NT2/D1 (cell line): ENCODE results near the gene TSHR.
"Not testable (repeated sequence)": the region's sequence is repeated elsewhere in the genome, so short reads cannot be mapped to it uniquely, and the experiment has no call there.

Source experiments
- DNase-seq: peaks from one replicate; pipeline ENCODE4 v3.0.0-alpha.2; 2011; ENCODE audit warnings: low read depth, low spot score
- H3K27me3 ChIP-seq: 2 replicates; pipeline ENCODE4 v1.6.0; 2011; ENCODE audit warnings: mild to moderate bottlenecking; ENCODE audit not compliant: insufficient read length, insufficient read depth
- H3K36me3 ChIP-seq: 2 replicates; pipeline ENCODE4 v1.6.1; 2011; ENCODE audit warnings: mild to moderate bottlenecking, low read length, mixed read lengths; ENCODE audit not compliant: insufficient read depth, insufficient read length
- H3K4me1 ChIP-seq: 2 replicates; pipeline ENCODE4 v1.5.1; 2011; ENCODE audit not compliant: insufficient read depth, insufficient read length
- H3K4me3 ChIP-seq: 2 replicates; pipeline ENCODE4 v1.5.1; 2011; ENCODE audit warnings: low read depth; ENCODE audit not compliant: insufficient read length
- H3K9ac ChIP-seq: 2 replicates; pipeline ENCODE4 v1.6.0; 2011; ENCODE audit warnings: low read depth; ENCODE audit not compliant: insufficient read length
- H3K9me3 ChIP-seq: 2 replicates; pipeline ENCODE4 v1.5.1; 2011; ENCODE audit warnings: mild to moderate bottlenecking, low read length; ENCODE audit not compliant: insufficient read depth
- SUZ12 ChIP-seq: IDR thresholded peaks from 2 replicates; pipeline ENCODE4 v1.6.1; 2011; ENCODE audit not compliant: insufficient read length, insufficient read depth; ENCODE audit errors: extremely low read depth
- YY1 ChIP-seq: IDR thresholded peaks from 2 replicates; pipeline ENCODE4 v1.6.1; 2011; ENCODE audit not compliant: insufficient read length, insufficient read depth
- ZNF274 ChIP-seq: IDR thresholded peaks from 2 replicates; pipeline ENCODE4 v1.6.1; 2011; ENCODE audit warnings: mild to moderate bottlenecking, low read depth, low read length

TSHR gene

GRCh38 chr14:80942191-80942600 lies 13.2 kb upstream of the TSHR start:
- TF ChIP-seq ZNF274 (no peak), SUZ12 (no peak), YY1 (no peak)
- Histone ChIP-seq H3K36me3 (peaks cover 8% of the 10 kb centered on the region), H3K9me3 (no peaks in the 10 kb centered on the region), H3K4me3 (peak overlapping the region; percentile 30), H3K27me3 (no peaks in the 10 kb centered on the region), H3K4me1 (no peaks in the 10 kb centered on the region), H3K9ac (peak overlapping the region; percentile 63)
- no peak for DNase-seq

GRCh38 chr14:80944861-80945617 lies 10.4 kb upstream of the TSHR start:
- no peaks in the 10 kb centered on the region for H3K27me3 ChIP-seq
- no peak for DNase-seq
- no peaks in the 10 kb centered on the region for H3K9me3 ChIP-seq
- no peak overlapping the region for H3K9ac ChIP-seq
- no peaks in the 10 kb centered on the region for H3K4me1 ChIP-seq
- TF ChIP-seq ZNF274: no peak
- TF ChIP-seq YY1: no peak
- TF ChIP-seq SUZ12: no peak
- H3K36me3 ChIP-seq: no peaks in the 10 kb centered on the region
- no peak overlapping the region for H3K4me3 ChIP-seq

- no peak overlapping the region for H3K9ac ChIP-seq
- TF ChIP-seq SUZ12 (no peak), YY1 (no peak), ZNF274 (no peak)
- H3K4me3 ChIP-seq: no peak overlapping the region
- no peaks in the 10 kb centered on the region for H3K36me3 ChIP-seq
- no peaks in the 10 kb centered on the region for H3K4me1 ChIP-seq
- no peaks in the 10 kb centered on the region for H3K9me3 ChIP-seq
- H3K27me3 ChIP-seq: no peaks in the 10 kb centered on the region
- no peak for DNase-seq
These were observed 9.2 kb upstream of the TSHR start for GRCh38 chr14:80946187-80946586.

- no peak for DNase-seq
- no peaks in the 10 kb centered on the region for H3K4me1 ChIP-seq
- no peak for TF ChIP-seq YY1
- no peak for TF ChIP-seq ZNF274
- no peak for TF ChIP-seq SUZ12
- no peaks in the 10 kb centered on the region for H3K36me3 ChIP-seq
- no peaks in the 10 kb centered on the region for H3K27me3 ChIP-seq
- no peak overlapping the region for H3K4me3 ChIP-seq
- H3K9me3 ChIP-seq: no peaks in the 10 kb centered on the region
- no peak overlapping the region for H3K9ac ChIP-seq
These were observed 8.6 kb upstream of the TSHR start for GRCh38 chr14:80946797-80947196.

GRCh38 chr14:80948291-80948690 lies 7.1 kb upstream of the TSHR start:
- Histone ChIP-seq H3K36me3 (no peaks in the 10 kb centered on the region), H3K4me1 (no peaks in the 10 kb centered on the region), H3K4me3 (no peak overlapping the region), H3K27me3 (no peaks in the 10 kb centered on the region), H3K9ac (no peak overlapping the region), H3K9me3 (no peaks in the 10 kb centered on the region)
- TF ChIP-seq ZNF274: no peak
- TF ChIP-seq YY1: no peak
- TF ChIP-seq SUZ12: no peak
- DNase-seq: no peak

- no peak for DNase-seq
- Histone ChIP-seq H3K36me3 (no peaks in the 10 kb centered on the region), H3K4me3 (no peak overlapping the region), H3K4me1 (no peaks in the 10 kb centered on the region), H3K27me3 (peaks cover 6% of the 10 kb centered on the region), H3K9ac (no peak overlapping the region), H3K9me3 (no peaks in the 10 kb centered on the region)
- TF ChIP-seq ZNF274 (no peak), SUZ12 (no peak), YY1 (no peak)
These were observed 3.9 kb upstream of the TSHR start for GRCh38 chr14:80951491-80951890.

GRCh38 chr14:80953211-80953610 lies 2.2 kb upstream of the TSHR start:
- H3K27me3 ChIP-seq, H3K4me1 ChIP-seq, H3K4me3 ChIP-seq, DNase-seq, H3K9ac ChIP-seq, H3K9me3 ChIP-seq, H3K36me3 ChIP-seq: not testable (repeated sequence)
